Smooth muscle cell (in vitro differentiated cells): ENCODE results near the gene ZNF580. TPM values are rescaled to one million over a fixed set of nuclear protein-coding genes. Genes with fewer than 3 reads are reported as not detected.

Experiments
- DNase-seq: peaks from one replicate; lab custom pipeline; 2025; ENCODE audit not compliant: unreplicated experiment; lab: John Stamatoyannopoulos, UW
- H2AFZ ChIP-seq: fragments of 200-600 bp; sonication (generic); 2 replicates; pipeline ENCODE4 v1.6.0; 2016; ENCODE audit warnings: antibody characterized with exemption, low read depth, mild to moderate bottlenecking
- H3F3A ChIP-seq: fragments of 200-600 bp; sonication (generic); 2 replicates; pipeline ENCODE4 v1.6.0; 2017; ENCODE audit warnings: antibody characterized with exemption, low read depth
- H3K27ac ChIP-seq: fragments of 200-600 bp; sonication (generic); 2 replicates; pipeline ENCODE4 v1.5.1; 2016; ENCODE audit warnings: low read depth, mild to moderate bottlenecking
- H3K27me3 ChIP-seq: fragments of 200-600 bp; sonication (generic); 2 replicates; pipeline ENCODE4 v1.6.1; 2016; ENCODE audit warnings: low read depth, mild to moderate bottlenecking
- H3K36me3 ChIP-seq: fragments of 200-600 bp; sonication (generic); 2 replicates; pipeline ENCODE4 v1.5.1; 2016; ENCODE audit warnings: low read depth
- H3K4me1 ChIP-seq: fragments of 200-600 bp; sonication (generic); 2 replicates; pipeline ENCODE4 v1.5.1; 2016; ENCODE audit warnings: low read depth
- H3K4me2 ChIP-seq: fragments of 200-600 bp; sonication (generic); 2 replicates; pipeline ENCODE4 v1.6.0; 2016; ENCODE audit warnings: mild to moderate bottlenecking
- H3K4me3 ChIP-seq: fragments of 200-600 bp; sonication (generic); 2 replicates; pipeline ENCODE4 v1.5.1; 2016; ENCODE audit warnings: mild to moderate bottlenecking
- H3K79me2 ChIP-seq: fragments of 200-600 bp; sonication (generic); 2 replicates; pipeline ENCODE4 v1.6.0; 2016; ENCODE audit warnings: low read depth, mild to moderate bottlenecking
- H3K9ac ChIP-seq: fragments of 200-600 bp; sonication (generic); 2 replicates; pipeline ENCODE4 v1.6.0; 2016; ENCODE audit warnings: low read depth
- H3K9me3 ChIP-seq: fragments of 200-600 bp; sonication (generic); replicated peaks from 2 replicates; pipeline ENCODE4 v1.5.1; 2016; ENCODE audit warnings: low read depth
- H4K20me1 ChIP-seq: fragments of 200-600 bp; sonication (generic); 2 replicates; pipeline ENCODE4 v1.6.0; 2016; ENCODE audit warnings: low read depth
- WGBS: methylation state at CpG from one replicate; pipeline ENCODE4 v1.1.7; 2016; ENCODE audit warnings: low lambda C conversion rate; 5-methylcytosine and 5-hydroxymethylcytosine counted together
- polyA plus RNA-seq: library from polyadenylated mRNA; unstranded; fragments of >200 nt; fragmentation: Nextera tagmentation; extraction: Ambion mirVana; gene quantifications from 2 replicates; pipeline ENCODE4 v1.2.1, GENCODE V29; 2016
- total RNA-seq: library from RNA; depleted of rRNA; stranded (reverse); fragments of >200 nt; gene quantifications from 2 replicates; pipeline ENCODE4 v1.2.3, GENCODE V29; 2014
- TF ChIP-seq, protein P1 (sequence below): fragments of 200-600 bp; sonication (generic); IDR thresholded peaks from 2 replicates; pipeline ENCODE4 v1.5.1; 2017; ENCODE audit warnings: borderline replicate concordance, mild to moderate bottlenecking, antibody characterized with exemption; ENCODE audit not compliant: insufficient read depth, poor library complexity, severe bottlenecking

The ZNF580 gene
- total and polyA plus RNA-seq, 2 experiments from 2014 or later, result 11.9 to 76.8 TPM

DNA sequence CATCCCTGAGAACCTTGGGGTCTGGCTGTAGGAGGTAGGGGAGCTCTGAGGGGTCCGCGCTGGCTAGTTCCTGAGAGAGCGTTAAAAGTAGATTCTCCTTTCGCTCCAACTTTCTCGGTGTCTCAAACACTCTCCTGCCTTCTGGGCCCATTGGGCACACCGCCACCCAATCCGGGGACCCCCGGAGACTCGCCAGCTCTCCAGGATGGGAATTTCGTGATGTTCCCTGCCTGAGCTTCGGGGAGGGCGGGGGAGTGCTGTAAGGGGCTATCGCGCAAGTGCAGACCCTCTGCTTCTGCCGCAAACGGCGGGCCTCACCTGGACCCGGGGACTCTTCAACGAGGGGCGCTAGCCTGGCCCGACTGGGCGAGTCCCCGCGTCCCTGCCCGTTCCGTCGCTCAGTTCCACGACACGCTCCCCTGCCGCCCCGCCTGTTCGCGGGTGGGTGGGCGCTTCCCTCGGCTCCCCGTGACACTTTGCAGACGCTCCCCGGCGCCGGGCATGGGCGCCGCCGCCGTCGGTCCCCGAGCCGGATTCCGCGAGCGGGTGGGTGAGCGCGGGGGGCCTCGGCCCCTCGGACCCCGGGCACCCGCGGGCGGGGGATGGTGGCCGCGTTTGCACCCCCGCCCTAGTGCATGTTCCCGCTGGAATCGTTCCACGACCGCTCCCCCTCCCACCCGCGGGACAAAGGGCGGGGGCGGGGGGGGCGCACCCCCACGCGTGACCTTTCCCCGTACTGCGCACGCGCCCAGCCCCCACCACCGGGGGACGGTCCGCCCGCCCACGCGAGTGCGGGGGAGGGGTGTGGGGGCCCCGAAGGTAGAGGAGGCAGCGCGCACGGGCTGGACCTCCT, 7.2 kb downstream of the ZNF580 start, which contains the start of gene CCDC106:
TSS of gene CCDC106 (plus strand) at position 481 of the 853 bp plus-strand sequence. CDS start 835 bp downstream, outside the sequence.
- TF ChIP-seq, protein P1, sequence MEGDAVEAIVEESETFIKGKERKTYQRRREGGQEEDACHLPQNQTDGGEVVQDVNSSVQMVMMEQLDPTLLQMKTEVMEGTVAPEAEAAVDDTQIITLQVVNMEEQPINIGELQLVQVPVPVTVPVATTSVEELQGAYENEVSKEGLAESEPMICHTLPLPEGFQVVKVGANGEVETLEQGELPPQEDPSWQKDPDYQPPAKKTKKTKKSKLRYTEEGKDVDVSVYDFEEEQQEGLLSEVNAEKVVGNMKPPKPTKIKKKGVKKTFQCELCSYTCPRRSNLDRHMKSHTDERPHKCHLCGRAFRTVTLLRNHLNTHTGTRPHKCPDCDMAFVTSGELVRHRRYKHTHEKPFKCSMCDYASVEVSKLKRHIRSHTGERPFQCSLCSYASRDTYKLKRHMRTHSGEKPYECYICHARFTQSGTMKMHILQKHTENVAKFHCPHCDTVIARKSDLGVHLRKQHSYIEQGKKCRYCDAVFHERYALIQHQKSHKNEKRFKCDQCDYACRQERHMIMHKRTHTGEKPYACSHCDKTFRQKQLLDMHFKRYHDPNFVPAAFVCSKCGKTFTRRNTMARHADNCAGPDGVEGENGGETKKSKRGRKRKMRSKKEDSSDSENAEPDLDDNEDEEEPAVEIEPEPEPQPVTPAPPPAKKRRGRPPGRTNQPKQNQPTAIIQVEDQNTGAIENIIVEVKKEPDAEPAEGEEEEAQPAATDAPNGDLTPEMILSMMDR, result no peak
- Histone ChIP-seq H3K4me3 (peak within 1 kb of the TSS; percentile 99), H4K20me1 (no peaks in the 10 kb centered on the region), H3K9me3 (no peaks in the 10 kb centered on the region), H3K4me1 (peaks cover 13% of the 10 kb centered on the region), H3K27ac (peak within 1 kb of the TSS; percentile 61), H3K79me2 (peaks cover 42% of the 10 kb centered on the region), H3K27me3 (no peaks in the 10 kb centered on the region), H2AFZ (peak within 1 kb of the TSS; percentile 80), H3K36me3 (no peaks in the 10 kb centered on the region), H3K9ac (peak within 1 kb of the TSS; percentile 90), H3K4me2 (peak within 1 kb of the TSS; percentile 99), H3F3A (peaks cover 12% of the 10 kb centered on the region)
- WGBS, result 2% methylated on average over 57 of the region's 87 CpGs
- no peak for DNase-seq

DNA sequence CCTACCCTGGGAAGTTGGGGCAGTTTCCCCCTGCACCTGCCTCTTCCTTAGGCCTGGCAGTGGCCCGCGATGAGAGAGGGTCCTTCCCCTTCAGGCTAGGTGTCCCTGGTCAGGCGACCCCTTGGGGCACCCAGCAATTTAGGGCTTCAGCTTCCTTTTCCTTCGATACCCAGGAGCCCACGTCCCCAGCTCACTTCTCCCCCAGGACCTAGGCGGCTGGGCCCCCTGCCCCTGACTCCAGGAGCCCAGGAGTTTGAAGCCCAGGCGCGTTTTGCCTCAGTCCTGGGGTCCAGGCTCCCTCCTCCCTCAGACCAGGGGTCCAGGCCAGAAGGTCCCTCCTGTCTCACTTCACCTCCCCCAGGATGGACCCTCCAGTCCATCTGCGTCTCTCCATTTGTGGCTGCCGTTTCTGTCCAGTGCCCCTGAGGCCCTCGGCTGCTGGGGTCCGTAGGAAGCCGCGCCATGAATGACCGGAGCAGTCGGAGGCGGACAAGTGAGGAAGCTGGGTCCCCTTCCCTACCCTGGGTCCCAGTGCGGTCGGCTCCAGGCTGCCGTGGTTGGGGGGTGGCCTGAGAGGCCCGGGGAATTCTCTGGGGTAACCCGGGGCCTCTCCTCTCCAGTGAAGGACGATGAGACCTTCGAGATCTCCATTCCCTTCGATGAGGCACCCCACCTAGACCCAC, 7.9 kb downstream of the ZNF580 start:
- peak overlapping the region; percentile 99 for H3K4me3 ChIP-seq
- 67% methylated on average over 25 of the region's 25 CpGs for WGBS
- H3K36me3 ChIP-seq, result no peaks in the 10 kb centered on the region
- peaks cover 39% of the 10 kb centered on the region for H3K79me2 ChIP-seq
- TF ChIP-seq, protein P1, result no peak
- H3K9ac ChIP-seq, result peak overlapping the region; percentile 90
- no peaks in the 10 kb centered on the region for H3K9me3 ChIP-seq
- H3K27ac ChIP-seq, result no peak overlapping the region
- no peaks in the 10 kb centered on the region for H3K27me3 ChIP-seq
- H3K4me2 ChIP-seq, result peak overlapping the region; percentile 99
- no peak for DNase-seq
- peaks cover 13% of the 10 kb centered on the region for H3K4me1 ChIP-seq
- peaks cover 12% of the 10 kb centered on the region for H3F3A ChIP-seq
- no peaks in the 10 kb centered on the region for H4K20me1 ChIP-seq
- no peak overlapping the region for H2AFZ ChIP-seq

DNA sequence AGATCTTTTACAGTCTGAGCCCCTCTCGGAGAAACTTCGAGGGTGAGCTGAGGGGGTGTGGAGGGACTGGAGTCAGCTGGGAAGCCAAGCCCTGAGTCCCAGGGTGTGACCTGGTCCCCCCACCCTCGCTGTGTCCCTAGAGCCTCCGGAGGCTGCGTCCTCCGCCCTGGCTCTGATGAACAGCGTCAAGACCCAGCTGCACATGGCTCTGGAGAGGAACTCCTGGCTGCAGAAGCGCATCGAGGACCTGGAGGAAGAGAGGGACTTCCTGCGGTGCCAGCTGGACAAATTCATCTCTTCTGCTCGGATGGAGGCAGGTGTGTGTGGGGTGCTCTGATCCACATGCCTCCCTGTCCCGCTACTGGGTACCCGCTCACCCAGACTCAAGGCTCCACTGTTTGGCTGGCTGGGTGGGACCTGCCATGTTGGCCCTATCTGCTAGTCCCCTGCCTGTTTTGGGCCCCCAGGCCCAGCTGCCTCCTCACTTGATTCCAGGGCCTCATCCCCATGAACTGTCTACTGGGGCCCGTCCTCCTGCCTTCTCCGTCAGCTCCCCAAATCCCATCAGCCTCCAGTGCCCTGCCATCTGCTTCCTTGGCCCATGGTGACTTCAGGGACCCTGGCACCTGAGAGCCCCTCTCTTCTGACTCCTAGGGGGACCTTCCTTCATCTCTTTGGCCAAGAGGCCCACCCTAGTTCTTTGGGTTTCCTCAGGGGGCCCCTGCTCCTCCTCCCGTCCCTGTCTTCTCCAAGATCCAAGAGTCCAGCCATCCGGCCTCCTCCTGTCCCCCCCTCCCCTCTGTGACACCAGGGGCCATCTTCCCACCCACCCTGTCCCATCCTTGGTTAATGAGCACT, 8.7 kb downstream of the ZNF580 start:
- Histone ChIP-seq H3K9me3 (no peaks in the 10 kb centered on the region), H3K27ac (no peak overlapping the region), H4K20me1 (no peaks in the 10 kb centered on the region), H3K27me3 (no peaks in the 10 kb centered on the region), H3K36me3 (no peaks in the 10 kb centered on the region), H2AFZ (no peak overlapping the region), H3K4me1 (peaks cover 9% of the 10 kb centered on the region), H3K79me2 (peaks cover 31% of the 10 kb centered on the region), H3K4me2 (peak overlapping the region; percentile 99), H3K4me3 (peak overlapping the region; percentile 99), H3F3A (peaks cover 12% of the 10 kb centered on the region), H3K9ac (no peak overlapping the region)
- DNase-seq, result no peak
- 94% methylated on average over 17 of the region's 17 CpGs for WGBS
- TF ChIP-seq, protein P1, result no peak
